ENCODE data around the gene EEPD1.
"Not testable (repeated sequence)": the region's sequence is repeated elsewhere in the genome, so short reads cannot be mapped to it uniquely, and the experiment has no call there.

EEPD1 gene

GRCh38 chr7:36214608-36215456 lies 61.8 kb downstream of the EEPD1 start:
- no peak for DNase-seq (ENCODE audit: low read depth in 2 of 2, low spot score in 1 of 2)

GRCh38 chr7:36215457-36215765 lies 62.4 kb downstream of the EEPD1 start:
- DNase-seq (ENCODE audit: low read depth in 2 of 2, low spot score in 1 of 2), result no peak

- no peak for DNase-seq (ENCODE audit: low read depth in 2 of 2, low spot score in 1 of 2)
Observed at GRCh38 chr7:36216063-36216684, 63.1 kb downstream of the EEPD1 start.

GRCh38 chr7:36217211-36217960 lies 64.3 kb downstream of the EEPD1 start:
- DNase-seq (ENCODE audit: low read depth in 2 of 2, low spot score in 1 of 2), result no peak

GRCh38 chr7:36217961-36218284 lies 64.9 kb downstream of the EEPD1 start:
- DNase-seq (ENCODE audit: low read depth in 2 of 2, low spot score in 1 of 2), result no peak

- no peak for DNase-seq (ENCODE audit: low read depth in 2 of 2, low spot score in 1 of 2)
Observed at GRCh38 chr7:36219429-36219828, 66.4 kb downstream of the EEPD1 start.

- no peak for DNase-seq (ENCODE audit: low read depth in 2 of 2, low spot score in 1 of 2)
Observed at GRCh38 chr7:36223851-36224250, 70.8 kb downstream of the EEPD1 start.

GRCh38 chr7:36224934-36225858 lies 72.1 kb downstream of the EEPD1 start:
- no peak for DNase-seq (ENCODE audit: low read depth in 2 of 2, low spot score in 1 of 2)

GRCh38 chr7:36226151-36226550 lies 73.1 kb downstream of the EEPD1 start:
- DNase-seq (ENCODE audit: low read depth in 2 of 2, low spot score in 1 of 2), result no peak

- DNase-seq (ENCODE audit: low read depth in 2 of 2, low spot score in 1 of 2), result no peak
Observed at GRCh38 chr7:36227223-36227622, 74.2 kb downstream of the EEPD1 start.

GRCh38 chr7:36228039-36228438 lies 75.0 kb downstream of the EEPD1 start:
- no peak for DNase-seq (ENCODE audit: low read depth in 2 of 2, low spot score in 1 of 2)

- DNase-seq (ENCODE audit: low read depth in 2 of 2, low spot score in 1 of 2), result no peak
Observed at GRCh38 chr7:36231406-36231805, 78.4 kb downstream of the EEPD1 start.

- no peak for DNase-seq (ENCODE audit: low read depth in 2 of 2, low spot score in 1 of 2)
Observed at GRCh38 chr7:36232555-36232954, 79.5 kb downstream of the EEPD1 start.

GRCh38 chr7:36232971-36233550 lies 80.0 kb downstream of the EEPD1 start:
- DNase-seq (ENCODE audit: low read depth in 2 of 2, low spot score in 1 of 2), result no peak

GRCh38 chr7:36236073-36236472 lies 83.0 kb downstream of the EEPD1 start:
- no peak for DNase-seq (ENCODE audit: low read depth in 2 of 2, low spot score in 1 of 2)

GRCh38 chr7:36238138-36238537 lies 85.1 kb downstream of the EEPD1 start:
- no peak for DNase-seq (ENCODE audit: low read depth in 2 of 2, low spot score in 1 of 2)

- DNase-seq (ENCODE audit: low read depth in 2 of 2, low spot score in 1 of 2), result not testable (repeated sequence)
Observed at GRCh38 chr7:36243356-36243755, 90.3 kb downstream of the EEPD1 start.

- not testable (repeated sequence) for DNase-seq (ENCODE audit: low read depth in 2 of 2, low spot score in 1 of 2)
Observed at GRCh38 chr7:36244001-36244400, 90.9 kb downstream of the EEPD1 start.

GRCh38 chr7:36244429-36244828 lies 91.4 kb downstream of the EEPD1 start:
- no peak for DNase-seq (ENCODE audit: low read depth in 2 of 2, low spot score in 1 of 2)

GRCh38 chr7:36245684-36246299 lies 92.7 kb downstream of the EEPD1 start:
- no peak for DNase-seq (ENCODE audit: low read depth in 2 of 2, low spot score in 1 of 2)

All from stimulated activated CD8-positive, alpha-beta memory T cell treated with anti-CD3 and anti-CD28 coated beads, Interleukin-4, amount 100 ng/mL, for 4 hours (primary cell).